GM21723 (cell line): Measurements from ENCODE around the gene DPP7.
A peak's percentile ranks its signal among the peaks of the same experiment; 100 is the strongest.

ENCODE experiments used
- ATAC-seq: cut with Tn5 transposase; IDR thresholded peaks from one replicate; pipeline ENCODE4 v1.9.1; 2021; ENCODE audit warnings: mild to moderate bottlenecking, moderate library complexity; ENCODE audit not compliant: unreplicated experiment

The DPP7 gene

GRCh38 chr9:137095664-137096517 lies 18.6 kb downstream of the DPP7 start:
- ATAC-seq, result peak; percentile 85

GRCh38 chr9:137089232-137089947 lies 25.1 kb downstream of the DPP7 start:
- ATAC-seq, result no peak

- no peak for ATAC-seq
Measured at GRCh38 chr9:137088121-137088520, 26.4 kb downstream of the DPP7 start.

- ATAC-seq, result peak; percentile 1
Measured at GRCh38 chr9:137087409-137087925, 27.1 kb downstream of the DPP7 start.

- ATAC-seq, result peak; percentile 79
Measured at GRCh38 chr9:137086531-137087408, 27.8 kb downstream of the DPP7 start, which contains the start of gene MAN1B1. MAN1B1 (plus strand) TSS chr9:137086985; CDS start chr9:137087000, 15 bp downstream.

GRCh38 chr9:137085920-137086530 lies 28.5 kb downstream of the DPP7 start:
- peak; percentile 9 for ATAC-seq

GRCh38 chr9:137084526-137084925 lies 30.0 kb downstream of the DPP7 start:
- no peak for ATAC-seq

- no peak for ATAC-seq
Measured at GRCh38 chr9:137083394-137084004, 31.0 kb downstream of the DPP7 start.

GRCh38 chr9:137082925-137083290 lies 31.6 kb downstream of the DPP7 start:
- ATAC-seq, result no peak

- no peak for ATAC-seq
Measured at GRCh38 chr9:137082222-137082924, 32.2 kb downstream of the DPP7 start.

- ATAC-seq, result no peak
Measured at GRCh38 chr9:137080260-137081122, 34.0 kb downstream of the DPP7 start.

GRCh38 chr9:137079401-137079787 lies 35.1 kb downstream of the DPP7 start:
- ATAC-seq, result no peak

- no peak for ATAC-seq
Measured at GRCh38 chr9:137078701-137079400, 35.7 kb downstream of the DPP7 start.

- peak; percentile 35 for ATAC-seq
Measured at GRCh38 chr9:137077758-137078693, 36.5 kb downstream of the DPP7 start.

- peak; percentile 63 for ATAC-seq
Measured at GRCh38 chr9:137077010-137077747, 37.4 kb downstream of the DPP7 start, which contains the start of gene UAP1L1. UAP1L1 (plus strand) TSS chr9:137077517; CDS start chr9:137077533, 16 bp downstream.

- ATAC-seq, result no peak
Measured at GRCh38 chr9:137076636-137077009, 37.9 kb downstream of the DPP7 start.
